ENCODE results near the gene NAALADL1.
A peak's percentile ranks its signal among the peaks of the same experiment; 100 is the strongest.

The NAALADL1 gene

DNA sequence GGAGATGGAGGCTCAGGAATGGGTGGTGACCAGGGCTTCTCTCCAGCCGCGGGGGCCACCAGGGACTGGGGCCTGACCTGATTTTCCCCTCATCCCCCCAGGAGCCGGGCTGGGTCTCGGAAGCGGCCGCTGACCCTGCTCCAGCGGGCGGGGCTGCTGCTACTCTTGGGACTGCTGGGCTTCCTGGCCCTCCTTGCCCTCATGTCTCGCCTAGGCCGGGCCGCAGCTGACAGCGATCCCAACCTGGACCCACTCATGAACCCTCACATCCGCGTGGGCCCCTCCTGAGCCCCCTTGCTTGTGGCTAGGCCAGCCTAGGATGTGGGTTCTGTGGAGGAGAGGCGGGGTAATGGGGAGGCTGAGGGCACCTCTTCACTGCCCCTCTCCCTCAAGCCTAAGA lies 29.5 kb upstream of the NAALADL1 start:
- TF ChIP-seq, protein P1, sequence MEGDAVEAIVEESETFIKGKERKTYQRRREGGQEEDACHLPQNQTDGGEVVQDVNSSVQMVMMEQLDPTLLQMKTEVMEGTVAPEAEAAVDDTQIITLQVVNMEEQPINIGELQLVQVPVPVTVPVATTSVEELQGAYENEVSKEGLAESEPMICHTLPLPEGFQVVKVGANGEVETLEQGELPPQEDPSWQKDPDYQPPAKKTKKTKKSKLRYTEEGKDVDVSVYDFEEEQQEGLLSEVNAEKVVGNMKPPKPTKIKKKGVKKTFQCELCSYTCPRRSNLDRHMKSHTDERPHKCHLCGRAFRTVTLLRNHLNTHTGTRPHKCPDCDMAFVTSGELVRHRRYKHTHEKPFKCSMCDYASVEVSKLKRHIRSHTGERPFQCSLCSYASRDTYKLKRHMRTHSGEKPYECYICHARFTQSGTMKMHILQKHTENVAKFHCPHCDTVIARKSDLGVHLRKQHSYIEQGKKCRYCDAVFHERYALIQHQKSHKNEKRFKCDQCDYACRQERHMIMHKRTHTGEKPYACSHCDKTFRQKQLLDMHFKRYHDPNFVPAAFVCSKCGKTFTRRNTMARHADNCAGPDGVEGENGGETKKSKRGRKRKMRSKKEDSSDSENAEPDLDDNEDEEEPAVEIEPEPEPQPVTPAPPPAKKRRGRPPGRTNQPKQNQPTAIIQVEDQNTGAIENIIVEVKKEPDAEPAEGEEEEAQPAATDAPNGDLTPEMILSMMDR (conservative IDR thresholded peaks at IDR 0.05; ENCODE audit: control insufficient read depth, insufficient read depth, low read depth, low read length) = no peak
- H3K4me3 ChIP-seq (ENCODE audit: control insufficient read depth, low read depth, low read length) = no peak overlapping the region
- no peak for DNase-seq (ENCODE audit: low read depth)

DNA sequence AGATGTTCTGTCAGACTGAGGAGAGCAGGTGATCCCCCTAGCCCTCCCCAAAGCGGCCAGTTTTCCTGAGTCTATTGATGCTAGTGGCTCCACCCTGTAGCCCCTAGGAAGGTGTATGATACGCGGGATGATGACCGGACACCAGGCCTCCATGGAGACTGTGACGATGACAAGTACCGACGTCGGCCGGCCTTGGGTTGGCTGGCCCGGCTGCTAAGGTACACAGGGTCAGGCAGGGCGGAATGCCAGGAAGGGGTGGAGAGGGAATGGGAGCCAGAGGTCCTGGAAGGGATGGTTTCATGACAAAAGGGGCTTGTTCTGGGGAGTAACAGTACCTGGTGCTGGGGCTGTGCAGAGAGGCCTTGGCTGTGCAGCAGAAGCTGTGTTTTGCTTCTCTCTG lies 28.9 kb upstream of the NAALADL1 start:
- no peak overlapping the region for H3K4me3 ChIP-seq (ENCODE audit: control insufficient read depth, low read depth, low read length)
- TF ChIP-seq, protein P1 (conservative IDR thresholded peaks at IDR 0.05; ENCODE audit: control insufficient read depth, insufficient read depth, low read depth, low read length) = no peak
- no peak for DNase-seq (ENCODE audit: low read depth)

DNA sequence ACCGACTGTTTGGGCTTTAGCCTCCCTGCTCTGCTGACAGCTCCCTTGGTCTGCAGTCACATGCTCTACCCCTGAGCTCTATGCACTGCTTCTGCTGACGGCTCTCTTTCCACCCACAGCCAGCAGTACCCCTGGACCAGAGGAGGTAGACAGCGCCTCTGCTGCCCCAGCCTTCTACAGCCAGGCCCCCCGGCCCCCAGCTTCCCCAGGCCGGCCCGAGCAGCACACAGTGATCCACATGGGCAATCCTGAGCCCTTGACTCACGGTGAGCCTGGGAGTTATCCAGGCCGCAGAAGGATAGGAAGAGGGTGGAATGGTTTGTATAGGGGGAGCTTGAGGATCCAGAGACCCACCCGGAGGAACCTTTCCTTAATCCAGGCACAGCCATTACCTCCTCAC lies 28.5 kb upstream of the NAALADL1 start:
- H3K4me3 ChIP-seq (ENCODE audit: control insufficient read depth, low read depth, low read length) = no peak overlapping the region
- DNase-seq (ENCODE audit: low read depth) = no peak
- TF ChIP-seq, protein P1 (conservative IDR thresholded peaks at IDR 0.05; ENCODE audit: control insufficient read depth, insufficient read depth, low read depth, low read length) = no peak

DNA sequence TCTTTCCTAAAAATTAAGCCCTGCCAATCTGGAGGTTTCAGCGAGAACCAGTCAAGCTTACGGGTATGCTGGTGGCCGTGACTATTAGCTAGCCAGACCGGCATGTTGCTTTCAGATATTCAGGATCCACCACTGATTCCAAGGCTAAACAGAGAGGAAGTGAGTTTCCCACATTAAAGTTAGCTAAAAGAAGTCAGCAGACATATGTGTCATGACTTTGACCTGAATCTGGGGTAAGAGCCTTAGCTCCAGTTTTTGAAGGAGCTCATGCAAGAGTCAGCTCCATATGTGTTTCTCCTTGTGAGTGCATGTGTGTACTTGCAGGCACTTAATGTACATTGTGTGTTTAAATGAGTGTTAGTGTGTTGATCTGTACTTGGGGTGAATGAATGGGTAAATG lies 27.1 kb upstream of the NAALADL1 start:
- no peak overlapping the region for H3K4me3 ChIP-seq (ENCODE audit: control insufficient read depth, low read depth, low read length)
- TF ChIP-seq, protein P1 (conservative IDR thresholded peaks at IDR 0.05; ENCODE audit: control insufficient read depth, insufficient read depth, low read depth, low read length) = no peak
- DNase-seq (ENCODE audit: low read depth) = peak; percentile 16

DNA sequence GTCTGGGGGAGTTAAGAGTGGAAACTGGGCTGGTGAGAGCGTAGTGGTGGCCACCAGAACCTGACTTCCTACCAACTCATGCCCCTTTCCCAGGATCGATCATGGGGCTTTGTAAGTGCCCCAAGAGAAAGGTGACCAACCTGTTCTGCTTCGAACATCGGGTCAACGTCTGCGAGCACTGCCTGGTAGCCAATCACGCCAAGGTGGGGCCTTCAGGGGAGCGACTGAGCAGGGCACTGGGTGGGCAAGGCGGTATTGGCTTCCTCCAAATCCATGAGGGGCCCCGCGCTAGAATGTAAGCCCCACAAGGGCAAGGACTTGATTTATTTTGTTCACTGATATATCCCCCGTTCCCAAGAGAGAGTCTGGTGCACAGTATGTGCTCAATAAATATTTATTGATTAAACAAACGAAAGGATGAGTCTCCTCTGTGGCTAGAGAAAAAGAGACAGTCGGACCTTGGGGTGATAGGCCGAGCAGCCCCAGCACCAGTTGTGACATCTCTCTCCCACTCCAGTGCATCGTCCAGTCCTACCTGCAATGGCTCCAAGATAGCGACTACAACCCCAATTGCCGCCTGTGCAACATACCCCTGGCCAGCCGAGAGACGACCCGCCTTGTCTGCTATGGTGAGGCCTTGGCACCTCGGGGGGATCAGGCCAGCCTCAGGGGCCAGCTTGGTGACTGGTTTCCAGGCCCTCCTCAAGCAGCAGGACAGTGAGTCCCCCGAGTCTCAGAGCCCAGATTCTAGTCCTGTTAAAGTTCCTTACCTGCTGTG lies 26.4 kb upstream of the NAALADL1 start:
- TF ChIP-seq, protein P1 (conservative IDR thresholded peaks at IDR 0.05; ENCODE audit: control insufficient read depth, insufficient read depth, low read depth, low read length) = no peak
- H3K4me3 ChIP-seq (ENCODE audit: control insufficient read depth, low read depth, low read length) = peak overlapping the region; percentile 90
- no peak for DNase-seq (ENCODE audit: low read depth)

DNA sequence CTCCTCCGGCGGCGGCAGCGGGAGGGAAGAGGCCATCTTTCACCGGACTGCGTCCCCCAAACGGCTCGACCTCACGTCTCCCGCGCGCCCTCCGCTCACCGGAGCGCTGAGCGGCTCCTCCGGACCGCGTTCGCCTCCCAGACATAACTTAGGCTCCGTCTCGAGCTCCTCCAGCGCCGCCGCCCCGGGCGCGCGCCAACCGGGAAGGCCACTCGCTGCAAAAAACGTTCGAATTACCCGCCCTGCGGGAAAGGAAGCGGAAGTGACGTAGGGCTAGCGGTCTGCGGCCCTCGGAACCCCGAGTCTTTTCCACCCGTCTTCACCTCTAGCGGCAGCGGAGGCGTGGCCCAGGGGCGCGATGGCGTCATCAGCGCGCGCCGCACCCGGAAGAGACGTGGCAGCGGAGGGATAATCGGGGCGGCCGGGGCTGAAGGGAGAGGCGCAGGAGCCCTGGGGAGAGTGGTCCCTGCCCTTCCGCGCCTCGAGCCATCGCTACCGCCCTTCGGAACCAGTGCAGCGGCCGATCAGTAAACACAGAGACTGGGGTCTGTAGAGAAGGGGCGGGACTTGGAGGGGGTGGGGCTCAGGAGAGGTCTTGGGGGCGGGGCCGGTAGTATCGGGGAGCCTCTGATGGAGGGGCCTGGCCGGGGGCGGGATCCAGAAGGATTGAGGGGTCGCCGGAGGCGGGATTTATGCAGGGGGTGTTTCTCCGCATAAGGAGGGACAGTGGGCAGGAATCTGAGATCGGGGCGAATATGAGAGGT lies 25.7 kb upstream of the NAALADL1 start, which contains the start of the genes CDCA5 and ZFPL1:
TSS of gene CDCA5 (minus strand) at position 207 of the 764 bp plus-strand sequence. CDS start at position 145, 62 bp downstream.
TSS of gene ZFPL1 (plus strand) at position 389 of the 764 bp plus-strand sequence. CDS start 477 bp downstream, outside the sequence.
- peak within 1 kb of the TSS; percentile 90 for H3K4me3 ChIP-seq (ENCODE audit: control insufficient read depth, low read depth, low read length)
- DNase-seq (ENCODE audit: low read depth) = peak; percentile 93
- TF ChIP-seq, protein P1 (conservative IDR thresholded peaks at IDR 0.05; ENCODE audit: control insufficient read depth, insufficient read depth, low read depth, low read length) = no peak
